HG03558 (cell line): ENCODE measurements around the gene TBC1D4.

Experiments used
- ATAC-seq: cut with Tn5 transposase; IDR thresholded peaks from one replicate; pipeline ENCODE4 v1.9.1; 2021; ENCODE audit warnings: moderate number of reproducible peaks; ENCODE audit not compliant: unreplicated experiment; ENCODE audit errors: extremely low read depth

TBC1D4 gene

DNA sequence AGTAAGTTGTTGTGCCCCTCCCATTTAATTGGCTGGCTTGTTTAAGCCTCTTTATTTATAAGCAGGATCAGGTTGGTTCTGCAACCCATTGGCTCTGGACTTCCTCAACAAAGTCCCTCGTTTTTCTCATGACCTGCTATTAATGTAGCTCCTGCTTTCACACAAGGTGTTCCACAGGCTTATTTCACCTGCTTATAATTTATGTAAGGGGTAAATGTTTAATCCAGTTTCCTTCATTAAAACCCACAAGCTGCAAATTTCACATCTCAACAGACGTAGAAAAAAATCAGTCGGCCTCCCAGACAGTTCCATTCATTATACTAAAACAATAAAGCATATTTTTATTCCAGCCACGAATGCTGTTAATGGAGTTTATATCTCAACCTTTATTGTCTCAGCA, 86.1 kb downstream of the TBC1D4 start:
- no peak for ATAC-seq

DNA sequence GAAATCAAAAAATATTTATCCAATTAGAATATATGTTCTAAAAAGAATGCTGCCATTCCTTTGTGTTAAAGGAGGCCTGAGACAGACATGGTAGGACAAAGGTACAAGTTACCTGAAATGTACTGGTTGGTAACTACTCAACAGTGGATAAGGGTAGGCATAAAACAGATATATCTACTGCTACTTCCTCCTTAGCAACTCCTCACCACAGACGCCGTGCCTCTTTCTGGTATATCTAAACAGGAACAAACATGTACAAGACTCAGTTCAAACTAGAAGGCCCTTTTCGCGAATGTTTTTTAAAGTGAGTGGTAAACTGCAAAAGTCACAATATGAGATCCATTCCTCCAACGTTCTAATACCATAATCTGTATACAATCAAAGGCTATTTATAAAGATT, 86.9 kb downstream of the TBC1D4 start:
- no peak for ATAC-seq

DNA sequence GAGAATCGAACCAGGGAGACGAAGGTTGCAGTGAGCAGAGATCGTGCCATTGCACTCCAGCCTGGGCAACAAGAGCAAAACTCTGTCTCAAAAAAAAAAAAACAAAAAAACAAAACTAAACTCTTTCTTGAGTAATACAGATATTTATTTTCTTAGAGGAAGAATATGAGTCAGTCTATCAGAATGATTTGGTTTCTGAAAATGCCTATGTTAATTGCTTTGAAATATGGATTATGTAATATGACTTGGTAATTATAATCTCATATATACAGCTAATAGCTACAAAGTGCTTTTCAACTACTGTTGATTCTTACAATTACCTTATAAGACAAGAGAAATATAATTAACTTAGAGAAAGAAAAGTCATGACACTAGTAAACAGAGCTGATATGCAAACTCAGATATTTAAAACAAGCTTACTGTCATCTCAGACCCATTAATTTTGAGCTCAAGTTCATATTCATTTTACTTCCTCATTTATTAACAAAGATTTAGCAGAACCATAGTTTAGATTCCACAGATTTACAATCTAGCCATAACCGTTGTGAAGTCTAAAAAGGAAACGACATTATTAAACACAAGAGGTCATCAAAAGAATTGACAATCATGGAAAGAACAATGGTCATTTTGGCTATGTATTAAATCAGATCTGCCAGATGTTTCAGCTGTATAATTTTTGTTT, 88.0 kb downstream of the TBC1D4 start:
- no peak for ATAC-seq

DNA sequence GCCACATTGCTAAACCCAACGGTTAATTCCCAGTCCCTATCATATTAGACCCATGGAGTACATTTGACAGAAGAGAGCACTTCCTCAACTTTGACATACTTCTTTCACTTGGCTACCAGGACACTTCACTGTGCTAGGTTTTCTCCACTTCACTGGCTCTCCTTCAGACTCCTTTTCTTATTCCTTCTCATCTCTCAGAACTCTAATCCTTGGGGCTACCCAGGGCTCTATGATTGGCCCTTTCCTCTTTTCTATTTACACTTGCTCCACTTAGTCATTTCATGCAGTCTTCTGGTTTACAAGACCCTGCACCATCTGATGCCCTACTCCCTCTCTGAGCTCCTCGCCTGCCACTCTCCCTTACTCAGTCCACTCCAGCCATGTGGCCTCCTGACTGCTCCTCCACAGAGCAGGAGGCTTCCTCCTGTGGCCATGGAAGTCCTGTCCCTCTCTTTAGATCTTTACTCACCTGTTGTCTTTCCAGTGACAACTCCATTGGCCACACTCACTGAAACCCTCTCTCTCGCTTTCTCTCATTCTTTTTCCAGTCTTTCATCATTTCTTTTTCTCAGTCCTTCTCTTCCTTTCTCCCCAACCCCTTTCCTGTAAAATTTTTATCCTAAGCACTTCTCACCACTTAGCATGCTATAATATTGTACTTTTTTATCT, 90.4 kb downstream of the TBC1D4 start:
- ATAC-seq, result no peak

DNA sequence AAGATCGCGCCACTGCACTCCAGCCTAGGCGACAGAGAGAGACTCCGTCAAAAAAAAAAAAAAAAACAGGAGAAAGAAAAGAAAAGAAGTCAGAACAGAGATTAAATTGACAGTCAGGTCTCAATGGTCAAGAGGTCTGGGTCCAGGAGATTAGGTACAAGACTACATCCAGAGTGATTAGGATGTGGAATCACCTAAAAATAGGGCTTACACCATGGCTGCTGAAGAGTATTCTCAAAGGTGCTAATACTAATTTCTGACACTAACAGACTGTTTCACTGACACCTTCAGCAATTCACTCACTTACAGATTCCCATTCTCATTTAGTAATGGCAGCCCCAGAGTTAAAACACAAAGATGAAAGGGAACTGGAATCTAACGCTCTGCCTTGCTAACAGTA, 91.7 kb downstream of the TBC1D4 start:
- ATAC-seq, result no peak

DNA sequence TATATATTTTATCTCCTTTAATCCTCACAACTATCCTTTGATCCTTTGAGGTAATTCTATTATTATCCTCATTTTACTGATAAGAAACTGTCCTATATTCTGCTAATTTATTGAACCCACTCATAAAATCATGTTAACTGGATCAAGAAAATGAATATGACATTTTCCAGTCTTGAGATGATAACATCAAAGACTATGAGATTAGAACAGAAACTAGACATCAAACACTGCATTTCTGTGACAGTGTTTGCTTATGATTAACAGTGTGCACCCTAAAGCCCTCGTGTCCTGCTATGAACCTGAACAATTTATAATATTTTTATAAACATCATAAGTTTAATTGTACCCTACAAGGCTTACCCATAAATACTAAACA, 96.3 kb downstream of the TBC1D4 start:
- no peak for ATAC-seq

DNA sequence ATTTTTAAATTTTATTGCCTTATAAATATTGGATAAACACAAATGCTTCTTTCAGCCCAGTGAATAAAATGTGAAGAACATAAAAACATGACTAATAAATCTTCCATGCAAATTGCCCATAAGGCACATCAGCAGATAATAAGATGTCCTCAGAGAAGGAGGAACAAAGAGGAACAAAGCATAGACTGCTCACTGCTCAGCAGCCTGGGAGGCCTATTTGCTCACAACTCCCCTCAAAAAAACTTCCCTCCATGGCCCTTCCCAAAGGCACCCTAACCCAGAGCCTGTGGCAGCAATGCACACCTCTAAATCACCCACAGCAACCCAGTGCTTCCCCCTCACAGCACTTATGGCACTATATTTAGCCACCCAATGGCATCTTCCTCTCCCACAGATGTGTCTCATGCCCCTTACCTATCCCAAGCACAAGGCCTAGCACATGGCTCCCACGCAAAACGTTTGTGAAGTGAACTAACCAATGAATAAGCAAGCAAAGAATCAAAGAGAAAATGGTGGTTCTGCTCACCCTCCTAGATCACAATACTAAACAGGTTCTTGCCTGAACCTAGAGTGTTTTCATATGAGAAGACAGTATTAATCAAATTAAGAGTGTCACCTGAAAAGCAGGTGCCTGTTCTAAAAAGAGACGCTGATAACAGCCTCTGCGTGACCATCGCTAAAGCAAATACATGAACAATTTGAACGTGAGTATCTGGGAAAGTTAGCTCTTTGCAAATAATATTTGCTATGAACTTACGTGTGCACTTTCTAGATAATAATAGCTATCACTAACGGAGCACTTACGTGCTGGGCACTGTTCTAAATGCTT, 96.9 kb downstream of the TBC1D4 start:
- ATAC-seq, result no peak

DNA sequence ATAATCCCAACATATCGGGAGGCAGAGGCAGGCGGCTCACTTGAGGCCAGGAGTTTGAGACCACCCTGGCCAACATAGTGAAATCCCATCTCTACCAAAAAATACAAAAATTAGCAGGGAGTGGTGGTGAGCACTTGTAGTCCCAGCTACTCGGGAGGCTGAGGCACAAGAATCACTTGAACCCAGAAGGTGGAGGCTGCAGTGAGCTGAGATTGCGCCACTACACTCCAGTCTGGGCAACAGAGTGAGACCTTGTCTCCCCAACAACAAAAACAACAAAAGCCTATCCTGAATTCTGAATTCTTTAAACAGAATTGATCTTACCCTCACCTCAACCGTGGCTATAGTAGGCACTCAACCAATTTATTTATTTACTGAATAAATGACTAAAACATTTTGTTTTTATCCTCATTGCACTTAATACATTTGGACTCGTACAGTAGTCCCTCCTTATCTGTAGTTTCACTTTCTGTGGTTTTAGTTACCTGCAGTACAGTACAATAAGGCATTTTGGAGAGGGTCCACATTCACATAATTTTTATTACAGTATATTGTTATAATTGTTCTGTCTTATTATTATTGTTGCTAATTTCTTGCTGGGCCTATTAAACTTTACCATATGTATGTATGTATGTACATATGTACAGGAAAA, 98.8 kb downstream of the TBC1D4 start:
- ATAC-seq, result no peak

DNA sequence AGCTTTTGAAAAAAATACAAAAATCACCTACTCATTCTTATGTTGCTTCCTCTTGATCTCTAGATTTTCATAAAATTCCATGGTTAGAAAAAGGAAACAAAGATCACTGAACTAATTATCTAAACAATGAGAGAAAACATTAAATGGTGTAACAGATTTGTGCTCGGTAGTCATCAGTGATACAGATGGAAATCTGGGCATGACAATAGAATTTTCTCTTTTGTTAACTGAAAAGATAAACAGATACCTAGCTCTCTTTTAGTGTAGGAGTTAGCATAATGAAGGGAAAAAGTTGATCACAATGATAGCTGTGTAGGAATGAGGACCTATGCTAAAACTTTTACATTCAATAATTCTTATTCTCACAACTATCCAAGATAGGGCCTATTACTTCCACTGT, 103.7 kb downstream of the TBC1D4 start:
- ATAC-seq, result no peak

DNA sequence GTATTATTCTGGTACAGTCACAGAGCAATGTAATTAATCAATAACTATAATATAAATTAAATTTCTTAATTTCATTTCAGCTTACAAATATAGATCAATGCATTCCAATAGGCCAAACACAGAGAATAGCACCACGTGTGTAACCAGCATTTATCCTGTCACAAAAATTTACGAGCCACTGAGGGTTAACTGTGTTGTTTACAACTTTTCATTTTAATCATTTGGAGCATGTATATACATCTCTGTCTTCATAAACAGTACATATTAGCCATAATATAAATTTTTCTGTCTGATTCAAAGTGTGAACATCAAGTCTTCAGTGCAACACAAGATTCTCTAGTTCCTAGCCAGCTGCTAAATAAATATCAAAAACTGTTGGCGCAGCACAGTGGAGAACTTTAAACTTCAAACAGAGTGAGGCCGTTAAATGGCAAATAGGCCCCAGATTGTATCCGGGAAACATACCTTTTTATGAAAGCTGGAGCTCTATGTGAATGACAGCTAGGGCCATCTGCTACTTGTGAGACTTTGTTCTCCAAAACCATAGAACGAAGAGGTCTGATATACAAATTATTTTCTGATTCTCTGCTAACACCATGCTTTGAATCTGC, 105.1 kb downstream of the TBC1D4 start:
- ATAC-seq, result no peak

DNA sequence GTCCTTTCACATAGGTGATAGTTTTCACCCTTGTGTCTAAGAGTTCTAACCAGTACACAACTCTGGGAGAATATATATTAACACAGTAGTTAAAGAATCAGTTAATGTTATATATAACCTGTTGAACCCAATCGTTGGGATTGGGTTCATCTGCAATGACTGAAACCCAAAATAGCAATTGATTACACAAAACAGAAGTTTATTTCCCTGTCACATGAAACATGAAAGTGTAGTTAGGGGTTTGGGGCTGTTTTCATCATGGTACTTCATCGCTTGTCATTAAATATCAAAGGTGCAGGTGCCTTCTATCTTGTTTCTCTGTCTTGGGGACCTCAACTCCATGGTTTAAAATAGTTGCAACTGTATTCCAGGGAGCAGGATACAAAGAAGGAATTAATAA, 106.6 kb downstream of the TBC1D4 start:
- ATAC-seq, result no peak

DNA sequence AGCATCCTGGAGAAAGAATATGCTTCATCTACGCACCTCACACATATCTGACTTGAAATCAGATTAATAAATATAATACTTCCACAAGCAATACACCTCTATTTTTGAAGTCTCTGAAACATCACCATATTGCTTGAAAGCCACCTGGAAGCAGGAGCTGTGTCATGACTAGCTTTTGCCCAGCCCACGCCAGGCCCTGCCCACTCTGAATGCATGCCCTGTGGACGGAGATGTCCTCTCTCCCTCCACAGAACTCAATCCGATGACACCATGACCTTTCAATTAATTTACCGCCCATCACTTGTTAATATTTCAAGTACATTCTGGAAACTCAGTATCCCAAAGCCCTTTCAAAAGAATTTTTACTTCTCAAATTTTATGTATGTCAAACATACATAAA, 108.0 kb downstream of the TBC1D4 start:
- ATAC-seq, result no peak

DNA sequence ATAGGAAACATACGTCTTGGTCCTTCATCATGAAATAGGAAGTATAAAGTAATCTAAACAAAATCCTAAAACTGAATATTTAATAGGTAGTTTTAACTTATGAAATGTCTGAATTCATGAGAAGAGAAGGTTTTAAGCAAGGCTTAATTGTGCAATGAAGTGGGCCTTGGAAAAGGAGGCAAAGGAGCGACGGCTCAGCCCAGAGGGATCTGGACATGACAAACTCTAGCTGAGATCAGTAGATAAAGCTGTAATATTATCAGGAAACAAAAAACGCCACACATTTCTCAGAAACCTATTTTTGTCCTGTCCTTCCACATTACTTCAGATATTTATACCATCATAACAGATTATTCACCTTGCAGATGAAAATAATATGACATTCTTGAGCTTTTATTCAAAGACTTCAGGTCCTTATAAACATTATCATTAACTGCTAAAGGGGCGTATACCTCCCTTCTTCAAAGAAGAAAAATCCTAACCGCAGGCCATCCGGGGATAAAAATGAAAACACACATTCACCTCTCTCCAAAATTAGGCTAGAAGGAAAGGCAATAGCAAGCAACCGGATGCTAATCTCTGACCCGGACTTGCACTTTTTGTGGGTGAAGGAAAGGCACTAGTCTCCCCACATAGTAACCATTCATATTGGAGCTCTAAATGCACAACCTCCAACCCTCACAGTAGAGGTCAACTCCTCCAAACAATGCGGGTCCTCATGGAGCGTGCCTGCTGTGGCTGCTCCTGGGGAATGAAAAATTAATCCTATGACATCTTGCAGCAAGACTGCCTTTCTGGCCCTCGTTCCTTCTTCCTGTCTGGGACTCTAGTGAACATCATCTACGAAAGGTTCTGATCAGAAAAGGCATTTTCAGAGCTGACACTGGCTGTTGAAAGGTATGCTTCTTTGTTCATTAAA, 108.8 kb downstream of the TBC1D4 start:
- ATAC-seq, result no peak

DNA sequence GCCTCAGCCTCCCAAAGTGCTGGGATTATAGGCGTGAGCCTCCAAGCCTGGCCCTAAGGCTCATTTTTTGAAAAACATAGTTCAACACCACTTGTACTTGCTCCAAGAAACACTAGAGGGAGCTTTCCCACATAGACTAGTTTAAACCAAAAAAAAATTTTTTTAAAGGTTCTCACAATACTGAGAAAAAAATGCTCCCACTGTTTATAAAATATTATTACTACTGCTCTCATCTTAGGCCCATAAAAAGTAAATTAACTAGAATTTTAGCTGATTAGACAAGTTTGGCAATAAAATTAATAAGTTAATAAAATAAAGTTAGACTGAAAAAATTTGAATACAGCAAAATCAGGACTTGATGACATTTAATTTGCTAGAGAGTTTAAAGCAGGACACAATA, 109.5 kb downstream of the TBC1D4 start:
- ATAC-seq, result peak; percentile 69

DNA sequence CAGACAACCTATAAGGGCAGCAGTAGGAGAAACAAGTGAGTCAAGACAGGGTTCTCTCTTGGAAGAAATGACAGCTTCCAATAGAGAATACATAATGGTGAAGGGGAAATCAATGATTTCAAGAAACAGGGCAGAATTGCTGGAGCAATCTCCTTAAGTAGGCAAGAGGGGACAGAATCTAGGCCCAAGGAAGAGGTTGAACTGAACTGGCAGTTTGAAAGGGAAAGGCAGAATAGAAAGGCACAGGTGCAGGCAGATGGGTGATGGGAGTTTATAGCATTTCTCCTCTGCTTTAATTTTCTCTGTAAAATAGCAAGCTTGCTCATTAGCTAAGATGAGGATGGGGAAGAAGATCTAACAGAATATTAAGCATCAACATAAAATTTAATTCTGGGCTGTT, 110.8 kb downstream of the TBC1D4 start:
- no peak for ATAC-seq

DNA sequence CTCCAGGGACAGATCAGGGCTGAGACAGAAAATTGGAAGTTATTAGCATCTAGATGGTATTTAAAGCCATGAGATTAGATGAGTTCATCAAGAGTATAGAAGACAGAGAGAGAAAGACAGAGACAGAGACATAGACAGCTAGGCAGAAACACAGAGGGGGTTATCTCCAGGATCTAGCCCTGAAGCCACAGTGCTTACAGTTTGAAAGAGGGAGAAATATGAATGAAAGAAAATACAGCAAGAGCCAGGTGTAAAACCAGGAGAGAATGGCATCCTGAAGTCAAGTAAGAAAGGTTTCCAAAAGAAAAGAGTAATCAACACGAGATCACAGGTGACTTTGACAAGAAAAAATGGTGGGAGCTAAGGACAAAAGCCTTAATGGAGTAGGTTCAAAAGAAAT, 111.2 kb downstream of the TBC1D4 start:
- no peak for ATAC-seq

DNA sequence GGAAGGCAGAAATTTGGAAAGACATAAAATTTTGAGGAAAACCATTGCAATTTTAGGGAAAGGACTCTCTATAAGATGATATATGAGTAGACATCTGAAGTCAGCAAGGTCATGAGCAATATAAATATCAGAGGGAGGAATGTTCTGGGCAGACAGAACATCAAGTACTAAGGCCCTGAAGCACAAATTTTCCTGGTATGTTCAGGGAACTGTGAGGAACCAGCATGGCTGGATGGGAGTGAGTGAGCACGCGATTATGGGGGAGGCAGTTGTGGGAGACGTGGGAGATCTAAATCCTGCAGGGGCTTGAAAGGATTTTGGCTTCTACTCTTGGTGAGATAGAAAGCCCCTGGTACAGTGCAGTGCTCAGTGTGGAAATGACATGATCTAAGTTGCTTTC, 112.0 kb downstream of the TBC1D4 start:
- ATAC-seq, result no peak

DNA sequence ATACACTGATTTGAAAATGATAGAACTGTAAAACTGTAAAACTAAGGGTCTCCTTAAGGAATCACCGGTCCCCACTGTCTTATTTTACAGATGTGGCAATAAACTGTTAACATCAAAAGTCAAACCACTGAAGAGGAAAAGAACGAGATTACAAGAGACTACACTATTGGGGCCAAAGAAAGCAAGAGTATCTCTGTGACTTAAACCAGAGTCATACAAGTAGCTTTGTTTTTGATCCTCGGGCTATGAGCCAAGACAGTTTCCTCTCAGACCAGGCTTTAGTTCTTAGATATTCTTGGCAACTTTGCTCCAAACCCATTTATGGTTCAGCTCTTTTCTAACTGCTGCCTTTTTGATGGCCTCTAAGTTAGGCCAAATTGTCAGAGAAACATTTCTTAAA, 113.8 kb downstream of the TBC1D4 start:
- no peak for ATAC-seq
